Glutamatergic neuron (in vitro differentiated cells): ENCODE results near the gene HOTAIR. TPM values are rescaled to one million over a fixed set of nuclear protein-coding genes. Genes with fewer than 3 reads are reported as not detected.

Experiments used
- DNase-seq: peaks from one replicate; pipeline ENCODE4 v3.0.0; 2022
- H3K27ac Mint-ChIP-seq: one replicate; pipeline ENCODE4 v1.8.0; 2020; ENCODE audit warnings: mild to moderate bottlenecking, mixed read lengths, inconsistent platforms; ENCODE audit not compliant: unreplicated experiment
- H3K27me3 Mint-ChIP-seq: one replicate; pipeline ENCODE4 v1.8.0; 2020; ENCODE audit warnings: mild to moderate bottlenecking, moderate library complexity, mixed read lengths, inconsistent platforms; ENCODE audit not compliant: unreplicated experiment
- H3K36me3 Mint-ChIP-seq: one replicate; pipeline ENCODE4 v1.8.0; 2020; ENCODE audit warnings: mild to moderate bottlenecking, mixed read lengths, inconsistent platforms; ENCODE audit not compliant: unreplicated experiment
- H3K4me1 Mint-ChIP-seq: one replicate; pipeline ENCODE4 v1.8.0; 2020; ENCODE audit warnings: mild to moderate bottlenecking, low read depth, mixed read lengths, inconsistent platforms; ENCODE audit not compliant: unreplicated experiment
- H3K4me3 Mint-ChIP-seq: one replicate; pipeline ENCODE4 v1.8.0; 2020; ENCODE audit warnings: mild to moderate bottlenecking, mixed read lengths, inconsistent platforms; ENCODE audit not compliant: unreplicated experiment
- H3K9me3 Mint-ChIP-seq: one replicate; pipeline ENCODE4 v1.8.0; 2020; ENCODE audit warnings: mild to moderate bottlenecking, moderate library complexity, mixed read lengths, inconsistent platforms; ENCODE audit not compliant: unreplicated experiment
- CTCF ChIP-seq: fragments of 200-600 bp; sonication (generic); IDR thresholded peaks from one replicate; pipeline ENCODE4 v1.5.0; 2021; ENCODE audit not compliant: partially characterized antibody, unreplicated experiment
- total RNA-seq: library from RNA; stranded (reverse); fragmentation: NEBNext Ultra II Directional; extraction: Animal tissue kit (Norgen Biotek cat#: 25700); gene quantifications from one replicate; pipeline ENCODE4 v1.2.1, GENCODE V29; 2021; ENCODE audit not compliant: unreplicated experiment

HOTAIR gene
- total RNA-seq, 1 donor from 2014 or later: not detected

DNA sequence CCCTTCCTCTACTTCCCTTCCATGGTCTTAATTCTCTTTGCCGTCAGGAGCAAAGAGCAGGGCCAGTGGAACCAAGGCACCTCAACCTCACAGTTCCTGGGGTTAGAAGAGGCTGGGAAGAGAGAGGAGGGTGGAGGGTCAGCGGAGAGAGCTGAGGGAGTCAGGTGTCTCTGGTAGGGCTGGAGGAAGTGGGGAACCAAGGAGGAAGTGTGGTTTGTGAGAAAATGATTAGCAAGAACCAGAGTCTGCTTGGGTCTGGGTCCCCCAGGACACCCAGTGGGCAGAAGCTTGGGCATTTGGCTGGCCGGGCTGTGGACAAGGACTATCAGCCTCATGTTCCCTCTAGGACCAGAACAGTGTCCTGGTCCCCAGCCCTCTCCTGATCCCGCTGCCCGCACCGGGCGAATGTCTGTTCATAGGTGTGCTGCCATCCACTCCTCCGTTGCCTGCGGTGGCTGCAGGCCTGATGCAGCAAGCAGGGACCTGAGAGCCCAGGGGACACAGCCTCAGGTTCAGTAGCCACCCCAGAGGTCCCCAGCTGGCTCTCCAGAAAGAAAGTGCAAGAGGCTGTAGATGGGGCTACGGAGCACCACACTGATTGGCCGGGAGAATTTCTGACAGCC lies 17.7 kb downstream of the HOTAIR start:
- no peaks in the 10 kb centered on the region for H3K4me1 Mint-ChIP-seq

GRCh38 chr12:53956251-53956887 lies 18.4 kb downstream of the HOTAIR start:
- peaks cover 4% of the 10 kb centered on the region for H3K36me3 Mint-ChIP-seq
- DNase-seq: no peak

More for the DNA sequence above, 17.7 kb downstream of the HOTAIR start:
- DNase-seq: no peak
- no peak overlapping the region for H3K4me3 Mint-ChIP-seq
- H3K27ac Mint-ChIP-seq: no peak overlapping the region
- H3K27me3 Mint-ChIP-seq: peaks cover 53% of the 10 kb centered on the region
- H3K36me3 Mint-ChIP-seq: peaks cover 4% of the 10 kb centered on the region
- peaks cover 3% of the 10 kb centered on the region for H3K9me3 Mint-ChIP-seq
- no peak for TF ChIP-seq CTCF

DNA sequence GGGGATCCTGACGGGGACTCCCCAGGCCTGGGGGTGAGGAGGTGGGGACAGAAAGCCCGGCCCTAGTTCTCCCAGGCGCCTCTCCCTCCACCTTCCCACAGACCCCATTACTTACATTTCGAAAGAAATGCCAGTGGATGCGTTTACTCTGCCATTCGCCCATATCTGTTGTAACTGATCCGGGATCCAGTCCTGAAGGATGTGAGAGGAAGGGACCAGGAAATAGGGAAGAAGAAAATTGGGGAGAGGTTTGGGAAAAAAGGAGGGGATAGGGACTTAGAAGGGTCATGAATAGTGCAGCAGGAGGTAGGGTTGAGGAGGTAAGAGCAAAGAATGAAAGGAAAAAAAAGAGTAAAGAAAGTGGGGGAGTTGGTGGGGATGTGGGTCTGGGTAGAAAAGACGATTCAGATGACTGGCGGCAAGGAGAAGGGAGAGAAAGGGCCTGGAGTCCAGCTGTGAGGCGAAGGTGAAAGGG lies 18.9 kb downstream of the HOTAIR start:
- Mint-ChIP-seq H3K9me3 (peaks cover 3% of the 10 kb centered on the region), H3K4me1 (no peaks in the 10 kb centered on the region), H3K27me3 (peaks cover 51% of the 10 kb centered on the region), H3K4me3 (no peak overlapping the region), H3K36me3 (peaks cover 4% of the 10 kb centered on the region), H3K27ac (no peak overlapping the region)
- no peak for TF ChIP-seq CTCF
- no peak for DNase-seq

More at GRCh38 chr12:53956251-53956887, 18.4 kb downstream of the HOTAIR start:
- TF ChIP-seq CTCF: no peak
- Mint-ChIP-seq H3K9me3 (peaks cover 3% of the 10 kb centered on the region), H3K4me3 (no peak overlapping the region), H3K27ac (no peak overlapping the region), H3K27me3 (peaks cover 49% of the 10 kb centered on the region), H3K4me1 (no peaks in the 10 kb centered on the region)

- peaks cover under 1% of the 10 kb centered on the region for H3K36me3 Mint-ChIP-seq
Measured at GRCh38 chr12:53955036-53955775, 19.5 kb downstream of the HOTAIR start.

More at GRCh38 chr12:53955036-53955775, 19.5 kb downstream of the HOTAIR start:
- H3K9me3 Mint-ChIP-seq: peaks cover 3% of the 10 kb centered on the region
- DNase-seq: no peak
- no peaks in the 10 kb centered on the region for H3K4me1 Mint-ChIP-seq
- H3K4me3 Mint-ChIP-seq: no peak overlapping the region
- peaks cover 52% of the 10 kb centered on the region for H3K27me3 Mint-ChIP-seq
- no peak for TF ChIP-seq CTCF
- H3K27ac Mint-ChIP-seq: no peak overlapping the region
